ENCODE measurements around the gene USP44.

Gene USP44

GRCh38 chr12:95481888-95482287 is 69.4 kb downstream of the USP44 start:
- ATAC-seq: no peak
- TF ChIP-seq RARB (CRISPR knock-in tag; IDR thresholded peaks at IDR 0.05) (no peak), ARNTL (CRISPR knock-in tag; IDR thresholded peaks at IDR 0.05; ENCODE audit: borderline replicate concordance, low read depth) (no peak), ZC3H10 (CRISPR knock-in tag; IDR thresholded peaks at IDR 0.05) (no peak), SNAI2 (CRISPR knock-in tag; IDR thresholded peaks at IDR 0.05) (no peak), ESRRG (CRISPR knock-in tag; IDR thresholded peaks at IDR 0.05) (no peak), CSDC2 (CRISPR knock-in tag; IDR thresholded peaks at IDR 0.05) (no peak), ZFP30 (CRISPR knock-in tag; IDR thresholded peaks at IDR 0.05) (no peak), BACH2 (CRISPR knock-in tag; IDR thresholded peaks at IDR 0.05; ENCODE audit: borderline replicate concordance) (no peak)
- TF ChIP-seq, protein P1, sequence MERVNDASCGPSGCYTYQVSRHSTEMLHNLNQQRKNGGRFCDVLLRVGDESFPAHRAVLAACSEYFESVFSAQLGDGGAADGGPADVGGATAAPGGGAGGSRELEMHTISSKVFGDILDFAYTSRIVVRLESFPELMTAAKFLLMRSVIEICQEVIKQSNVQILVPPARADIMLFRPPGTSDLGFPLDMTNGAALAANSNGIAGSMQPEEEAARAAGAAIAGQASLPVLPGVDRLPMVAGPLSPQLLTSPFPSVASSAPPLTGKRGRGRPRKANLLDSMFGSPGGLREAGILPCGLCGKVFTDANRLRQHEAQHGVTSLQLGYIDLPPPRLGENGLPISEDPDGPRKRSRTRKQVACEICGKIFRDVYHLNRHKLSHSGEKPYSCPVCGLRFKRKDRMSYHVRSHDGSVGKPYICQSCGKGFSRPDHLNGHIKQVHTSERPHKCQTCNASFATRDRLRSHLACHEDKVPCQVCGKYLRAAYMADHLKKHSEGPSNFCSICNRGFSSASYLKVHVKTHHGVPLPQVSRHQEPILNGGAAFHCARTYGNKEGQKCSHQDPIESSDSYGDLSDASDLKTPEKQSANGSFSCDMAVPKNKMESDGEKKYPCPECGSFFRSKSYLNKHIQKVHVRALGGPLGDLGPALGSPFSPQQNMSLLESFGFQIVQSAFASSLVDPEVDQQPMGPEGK (CRISPR knock-in tag; IDR thresholded peaks at IDR 0.05; ENCODE audit: borderline replicate concordance): no peak

GRCh38 chr12:95481072-95481471 is 70.2 kb downstream of the USP44 start:
- TF ChIP-seq TSHZ2 (CRISPR knock-in tag; IDR thresholded peaks at IDR 0.05): no peak
- no peak for TF ChIP-seq ZFP30 (CRISPR knock-in tag; IDR thresholded peaks at IDR 0.05)
- ATAC-seq: no peak

DNA sequence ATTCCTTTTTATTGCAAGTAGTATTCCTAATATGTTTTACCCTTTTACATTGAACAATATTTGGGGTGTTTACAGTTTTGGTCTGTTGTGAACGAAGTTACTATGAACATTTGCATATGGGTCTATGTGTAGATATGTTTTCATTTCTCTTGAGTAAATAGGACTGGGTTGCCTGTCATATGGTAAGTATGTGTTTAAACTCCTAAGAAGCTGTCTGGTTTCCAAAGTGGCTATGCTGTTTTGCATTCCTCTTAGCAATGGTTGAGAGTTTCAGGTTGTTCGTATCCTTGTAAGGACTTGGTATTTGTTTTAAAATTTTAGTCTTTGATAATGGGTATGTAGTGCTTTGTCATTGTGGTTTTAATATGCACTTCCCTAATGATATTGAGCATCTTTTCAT is 71.0 kb downstream of the USP44 start:
- TF ChIP-seq, protein P2, sequence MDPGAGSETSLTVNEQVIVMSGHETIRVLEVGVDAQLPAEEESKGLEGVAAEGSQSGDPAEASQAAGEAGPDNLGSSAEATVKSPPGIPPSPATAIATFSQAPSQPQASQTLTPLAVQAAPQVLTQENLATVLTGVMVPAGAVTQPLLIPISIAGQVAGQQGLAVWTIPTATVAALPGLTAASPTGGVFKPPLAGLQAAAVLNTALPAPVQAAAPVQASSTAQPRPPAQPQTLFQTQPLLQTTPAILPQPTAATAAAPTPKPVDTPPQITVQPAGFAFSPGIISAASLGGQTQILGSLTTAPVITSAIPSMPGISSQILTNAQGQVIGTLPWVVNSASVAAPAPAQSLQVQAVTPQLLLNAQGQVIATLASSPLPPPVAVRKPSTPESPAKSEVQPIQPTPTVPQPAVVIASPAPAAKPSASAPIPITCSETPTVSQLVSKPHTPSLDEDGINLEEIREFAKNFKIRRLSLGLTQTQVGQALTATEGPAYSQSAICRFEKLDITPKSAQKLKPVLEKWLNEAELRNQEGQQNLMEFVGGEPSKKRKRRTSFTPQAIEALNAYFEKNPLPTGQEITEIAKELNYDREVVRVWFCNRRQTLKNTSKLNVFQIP (CRISPR knock-in tag; IDR thresholded peaks at IDR 0.05; ENCODE audit: borderline replicate concordance, low read depth): no peak
- TF ChIP-seq TSHZ2 (CRISPR knock-in tag; IDR thresholded peaks at IDR 0.05) (no peak), GLIS3 (CRISPR knock-in tag; IDR thresholded peaks at IDR 0.05) (no peak), ZNF565 (CRISPR knock-in tag; conservative IDR thresholded peaks at IDR 0.05; ENCODE audit: low read depth) (no peak), ZFP30 (CRISPR knock-in tag; IDR thresholded peaks at IDR 0.05) (no peak), CSDC2 (CRISPR knock-in tag; IDR thresholded peaks at IDR 0.05) (no peak), SNAI2 (CRISPR knock-in tag; IDR thresholded peaks at IDR 0.05) (no peak), ZNF70 (CRISPR knock-in tag; IDR thresholded peaks at IDR 0.05) (no peak), OSR1 (CRISPR knock-in tag; IDR thresholded peaks at IDR 0.05) (no peak), TCF4 (CRISPR knock-in tag; IDR thresholded peaks at IDR 0.05; ENCODE audit: borderline replicate concordance) (no peak), ARNTL (CRISPR knock-in tag; IDR thresholded peaks at IDR 0.05; ENCODE audit: borderline replicate concordance, low read depth) (no peak), ZC3H10 (CRISPR knock-in tag; IDR thresholded peaks at IDR 0.05) (no peak)
- ATAC-seq: no peak

DNA sequence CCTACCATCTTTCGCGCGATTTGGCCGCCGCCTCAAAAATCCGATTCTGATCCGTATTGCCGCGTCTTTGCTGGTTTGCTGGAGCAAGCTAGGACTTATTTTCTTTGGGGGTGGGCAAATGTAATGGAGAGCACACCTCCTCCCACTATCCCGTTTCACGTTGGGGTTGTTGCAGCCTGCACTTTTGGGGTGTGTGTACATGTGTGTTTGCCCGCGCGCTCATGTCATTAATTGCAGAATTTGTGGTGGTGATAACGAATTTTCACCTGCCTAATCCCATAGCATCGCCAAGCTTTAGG is 76.7 kb downstream of the USP44 start:
- ATAC-seq: no peak; the same call in 2 of the 3 replicates
- TF ChIP-seq ZNF8 (CRISPR knock-in tag; IDR thresholded peaks at IDR 0.05): no peak
- no peak for TF ChIP-seq ZFP30 (CRISPR knock-in tag; IDR thresholded peaks at IDR 0.05)
- no peak for TF ChIP-seq ZFP3 (CRISPR knock-in tag; IDR thresholded peaks at IDR 0.05)

Measured in SK-N-SH treated with all-trans-retinoic acid at 6 μM for 48 hours (cell line).